Gastrocnemius medialis (tissue), 4 donors: ENCODE data around the gene TMEM238. TPM values are rescaled to one million over a fixed set of nuclear protein-coding genes. Genes with fewer than 3 reads are reported as not detected.

Experiments used
- ATAC-seq, 2 donors: fragments of 150-250 bp; one replicate each; pipeline ENCODE4 v1.9.1; 2016
- DNase-seq, 2 donors: peaks; one replicate each; pipeline ENCODE4 v3.0.0-alpha.2; 2019
- H3K27ac ChIP-seq, 4 donors: fragments of 200-600 bp; sonication (generic); 1 replicate in 1 of 4; 2 replicates in 3 of 4; pipeline ENCODE4 v1.5.1; 2016 to 2018; ENCODE audit warnings: mild to moderate bottlenecking in 2 of 4, moderate library complexity in 1 of 4
- H3K27me3 ChIP-seq, 3 donors: fragments of 200-600 bp; sonication (generic) in 2 of 3; 1 replicate in 1 of 3; 2 replicates in 2 of 3; pipeline versions ENCODE4 v1.5.1 to v1.6.0; 2016 to 2019; ENCODE audit warnings: mild to moderate bottlenecking in 1 of 3, moderate library complexity in 1 of 3
- H3K36me3 ChIP-seq, 2 donors: fragments of 200-600 bp; sonication (generic) in 1 of 2; one replicate each; pipeline ENCODE4 v1.5.1; 2017 to 2018
- H3K4me1 ChIP-seq, 2 donors: fragments of 200-600 bp; sonication (generic) in 1 of 2; one replicate each; pipeline ENCODE4 v1.5.1; 2016 to 2017; ENCODE audit warnings: mild to moderate bottlenecking in 2 of 2
- H3K4me3 ChIP-seq, 4 donors: fragments of 200-600 bp; sonication (generic) in 3 of 4; 1 replicate in 1 of 4; 2 replicates in 3 of 4; pipeline ENCODE4 v1.5.1; 2016 to 2019; ENCODE audit warnings: mild to moderate bottlenecking in 2 of 4
- H3K9me3 ChIP-seq, 3 donors: fragments of 200-600 bp; sonication (generic) in 2 of 3; 1 replicate in 1 of 3; 2 replicates in 2 of 3; pipeline ENCODE4 v1.5.1; 2016 to 2019
- POLR2A ChIP-seq, 2 donors: fragments of 450-650 bp; IDR thresholded peaks; one replicate each; pipeline ENCODE4 v1.6.1; 2017; ENCODE audit warnings: antibody characterized with exemption in 2 of 2, mild to moderate bottlenecking in 2 of 2, moderate library complexity in 2 of 2
- in situ Hi-C, 4 donors: fragments of 200-750 bp; cut with MboI; loops; one replicate each; pipeline versions ENCODE4 v1.15.0 to v1.8.0; 2017; ENCODE audit warnings: low sequenced_read_pairs in 4 of 4
- intact Hi-C: fragments of 100-400 bp; cut with DNase I; formaldehyde crosslinking; loops from one replicate; pipeline ENCODE4 v1.15.1; 2023; ENCODE audit warnings: low total_unique reads
- total RNA-seq, 4 donors: library from RNA; depleted of rRNA; stranded (reverse); fragments of >200 nt; gene quantifications; one replicate each; pipeline versions ENCODE4 v1.1.0 to v1.2.3, GENCODE V29; 2016
- TF ChIP-seq, protein P1 (sequence below), 5 experiments: fragments of 450-650 bp in 3 of 5; fragments of 200-600 bp in 2 of 5; sonication (generic) in 2 of 5; IDR thresholded peaks in 4 of 5; conservative IDR thresholded peaks in 1 of 5; 1 replicate in 4 of 5; 2 replicates in 1 of 5; pipeline ENCODE4 v1.5.1; 2016 to 2019; ENCODE audit warnings: antibody characterized with exemption in 5 of 5, mild to moderate bottlenecking in 3 of 5, moderate library complexity in 3 of 5

TMEM238 gene
- total RNA-seq, 4 donors from 2014 or later: 1.3 to 4.7 (median 2.1) TPM

GRCh38 chr19:55366790-55367189 lies 17.3 kb downstream of the TMEM238 start:
- Histone ChIP-seq H3K27me3 (peaks cover 34 to 43% (median 38%) of the 10 kb centered on the region in 3 donors), H3K9me3 (no peaks in the 10 kb centered on the region), H3K36me3 (no peaks in the 10 kb centered on the region), H3K4me3 (no peak overlapping the region), H3K27ac (no peak overlapping the region), H3K4me1 (no peaks in the 10 kb centered on the region)
- intact Hi-C loops: no loop called here
- TF ChIP-seq, protein P1, sequence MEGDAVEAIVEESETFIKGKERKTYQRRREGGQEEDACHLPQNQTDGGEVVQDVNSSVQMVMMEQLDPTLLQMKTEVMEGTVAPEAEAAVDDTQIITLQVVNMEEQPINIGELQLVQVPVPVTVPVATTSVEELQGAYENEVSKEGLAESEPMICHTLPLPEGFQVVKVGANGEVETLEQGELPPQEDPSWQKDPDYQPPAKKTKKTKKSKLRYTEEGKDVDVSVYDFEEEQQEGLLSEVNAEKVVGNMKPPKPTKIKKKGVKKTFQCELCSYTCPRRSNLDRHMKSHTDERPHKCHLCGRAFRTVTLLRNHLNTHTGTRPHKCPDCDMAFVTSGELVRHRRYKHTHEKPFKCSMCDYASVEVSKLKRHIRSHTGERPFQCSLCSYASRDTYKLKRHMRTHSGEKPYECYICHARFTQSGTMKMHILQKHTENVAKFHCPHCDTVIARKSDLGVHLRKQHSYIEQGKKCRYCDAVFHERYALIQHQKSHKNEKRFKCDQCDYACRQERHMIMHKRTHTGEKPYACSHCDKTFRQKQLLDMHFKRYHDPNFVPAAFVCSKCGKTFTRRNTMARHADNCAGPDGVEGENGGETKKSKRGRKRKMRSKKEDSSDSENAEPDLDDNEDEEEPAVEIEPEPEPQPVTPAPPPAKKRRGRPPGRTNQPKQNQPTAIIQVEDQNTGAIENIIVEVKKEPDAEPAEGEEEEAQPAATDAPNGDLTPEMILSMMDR (IDR thresholded peaks at IDR 0.05 in 4 of 5, conservative IDR thresholded peaks at IDR 0.05 in 1 of 5): no peak
- no peak for TF ChIP-seq POLR2A (IDR thresholded peaks at IDR 0.05)
- DNase-seq (no peak), ATAC-seq (no peak)
- in situ Hi-C loops: no loop called here

- TF ChIP-seq, protein P1 (IDR thresholded peaks at IDR 0.05 in 4 of 5, conservative IDR thresholded peaks at IDR 0.05 in 1 of 5): no peak
- no peak for TF ChIP-seq POLR2A (IDR thresholded peaks at IDR 0.05)
- Histone ChIP-seq H3K4me3 (no peak overlapping the region), H3K36me3 (no peaks in the 10 kb centered on the region), H3K27ac (no peak overlapping the region), H3K9me3 (no peaks in the 10 kb centered on the region), H3K27me3 (peaks cover 26 to 35% (median 32%) of the 10 kb centered on the region in 3 donors), H3K4me1 (no peaks in the 10 kb centered on the region)
- ATAC-seq (no peak), DNase-seq (no peak)
- in situ Hi-C loops: no loop called here
- intact Hi-C loops: no loop called here
Measured at GRCh38 chr19:55365964-55366363, 18.1 kb downstream of the TMEM238 start.

DNA sequence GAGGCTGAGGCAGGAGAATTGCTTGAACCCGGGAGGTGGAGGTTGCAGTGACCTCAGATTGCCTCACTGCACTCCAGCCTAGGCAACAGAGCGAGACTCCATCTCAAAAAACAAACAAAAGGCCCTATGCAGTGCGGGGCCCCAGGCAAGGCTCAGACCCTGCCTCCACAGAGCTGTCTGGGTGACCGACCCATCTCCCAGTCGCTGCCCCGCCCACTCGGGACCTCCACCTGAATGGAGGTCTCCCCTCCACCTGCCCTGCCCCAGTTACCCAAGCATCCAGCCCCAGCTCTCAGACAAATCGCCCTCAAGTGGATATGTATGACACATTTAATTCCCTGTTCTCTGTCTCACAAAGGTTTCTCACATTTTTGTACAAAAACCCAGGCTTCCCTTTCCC lies 18.8 kb downstream of the TMEM238 start:
- TF ChIP-seq, protein P1 (IDR thresholded peaks at IDR 0.05 in 4 of 5, conservative IDR thresholded peaks at IDR 0.05 in 1 of 5): no peak
- no peak for TF ChIP-seq POLR2A (IDR thresholded peaks at IDR 0.05)
- no peak overlapping the region for H3K4me3 ChIP-seq
- no peak overlapping the region for H3K27ac ChIP-seq
- H3K36me3 ChIP-seq: no peaks in the 10 kb centered on the region
- H3K27me3 ChIP-seq: peaks cover 22 to 28% (median 24%) of the 10 kb centered on the region in 3 donors
- intact Hi-C loops: no loop called here
- no peaks in the 10 kb centered on the region for H3K4me1 ChIP-seq
- no peaks in the 10 kb centered on the region for H3K9me3 ChIP-seq
- DNase-seq (no peak), ATAC-seq (no peak)
- in situ Hi-C loops: no loop called here

- H3K27me3 ChIP-seq: peaks cover 4 to 9% (median 6%) of the 10 kb centered on the region in 3 donors
- in situ Hi-C loops: no loop called here
- no peaks in the 10 kb centered on the region for H3K9me3 ChIP-seq
- no peak within 1 kb of the TSS for H3K27ac ChIP-seq
- no peaks in the 10 kb centered on the region for H3K36me3 ChIP-seq
- intact Hi-C loops: no loop called here
- H3K4me3 ChIP-seq: no peak within 1 kb of the TSS
- DNase-seq (no peak), ATAC-seq (no peak)
- no peaks in the 10 kb centered on the region for H3K4me1 ChIP-seq
- TF ChIP-seq, protein P1 (IDR thresholded peaks at IDR 0.05 in 4 of 5, conservative IDR thresholded peaks at IDR 0.05 in 1 of 5): no peak
- TF ChIP-seq POLR2A (IDR thresholded peaks at IDR 0.05): no peak
Measured at GRCh38 chr19:55362990-55363716, 20.9 kb downstream of the TMEM238 start, which contains the start of gene GARIN5B. GARIN5B (minus strand) TSS chr19:55363260; CDS start chr19:55363066, 194 bp downstream.
